ENCODE data around the gene KCNQ2. TPM values are rescaled to one million over a fixed set of nuclear protein-coding genes. Genes with fewer than 3 reads are reported as not detected.

The KCNQ2 gene
- total RNA-seq, 1 donor, result 0.36 TPM

DNA sequence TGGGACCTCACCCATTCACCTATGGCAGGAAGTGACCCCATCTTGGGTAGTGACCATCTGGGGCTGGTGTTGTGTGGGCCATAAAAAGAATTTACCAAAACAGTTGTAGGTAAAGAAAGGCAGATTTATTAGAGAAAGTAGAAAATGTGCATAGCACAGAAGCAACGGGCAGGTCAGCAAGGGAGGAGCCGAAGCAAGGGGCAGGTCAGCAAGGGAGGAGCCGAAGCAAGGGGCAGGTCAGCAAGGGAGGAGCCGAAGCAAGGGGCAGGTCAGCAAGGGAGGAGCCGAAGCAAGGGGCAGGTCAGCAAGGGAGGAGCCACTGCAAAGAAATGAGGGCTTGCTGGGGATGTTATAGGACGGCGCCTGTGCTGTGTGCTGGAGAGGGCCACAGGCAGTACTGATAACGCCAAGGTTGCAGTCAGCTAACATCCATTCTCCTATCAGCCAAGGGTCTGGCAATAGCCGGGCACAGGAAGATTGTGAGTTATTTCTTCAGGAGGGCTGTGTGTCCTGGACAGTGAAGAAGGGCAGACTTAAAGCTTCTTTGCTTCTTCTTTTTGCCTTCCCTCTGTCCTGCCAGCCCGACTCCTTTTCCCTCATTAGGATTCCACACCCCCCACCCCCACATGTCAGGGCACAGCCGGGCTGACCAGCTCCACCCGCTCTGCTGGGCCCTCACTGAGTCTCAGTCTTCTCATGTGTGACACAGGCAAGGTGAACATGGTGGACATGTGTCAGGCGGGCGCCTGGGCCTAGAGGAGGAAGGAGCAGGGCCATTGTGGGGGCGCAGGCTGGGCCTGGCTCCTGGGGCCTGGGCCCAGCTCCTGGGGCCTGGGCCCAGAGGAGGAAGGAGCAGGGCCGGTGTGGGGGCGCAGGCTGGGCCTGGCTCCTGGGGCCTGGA is 79.7 kb downstream of the KCNQ2 start:
- no peaks in the 10 kb centered on the region for H3K27me3 ChIP-seq (ENCODE audit: insufficient read depth, low read length)
- no peaks in the 10 kb centered on the region for H3K9me3 ChIP-seq (ENCODE audit: low read depth, low read length)
- H3K4me2 ChIP-seq (ENCODE audit: insufficient read depth, low read length), result no peak overlapping the region
- no peak overlapping the region for H2AFZ ChIP-seq (ENCODE audit: low read length)
- no peaks in the 10 kb centered on the region for H3K36me3 ChIP-seq (ENCODE audit: insufficient read depth, low read length)
- H3K27ac ChIP-seq (ENCODE audit: low read depth, low read length), result no peak overlapping the region
- no peaks in the 10 kb centered on the region for H3K79me2 ChIP-seq (ENCODE audit: insufficient read depth, low read length)
- no peaks in the 10 kb centered on the region for H4K20me1 ChIP-seq (ENCODE audit: insufficient read depth, low read length)
- no peak for DNase-seq (ENCODE audit: insufficient read length, low spot score, missing footprints)
- H3K4me3 ChIP-seq (ENCODE audit: insufficient read depth, low read length), result no peak overlapping the region
- H3K4me1 ChIP-seq (ENCODE audit: insufficient read depth, low read length), result no peaks in the 10 kb centered on the region
- TF ChIP-seq, protein P1, sequence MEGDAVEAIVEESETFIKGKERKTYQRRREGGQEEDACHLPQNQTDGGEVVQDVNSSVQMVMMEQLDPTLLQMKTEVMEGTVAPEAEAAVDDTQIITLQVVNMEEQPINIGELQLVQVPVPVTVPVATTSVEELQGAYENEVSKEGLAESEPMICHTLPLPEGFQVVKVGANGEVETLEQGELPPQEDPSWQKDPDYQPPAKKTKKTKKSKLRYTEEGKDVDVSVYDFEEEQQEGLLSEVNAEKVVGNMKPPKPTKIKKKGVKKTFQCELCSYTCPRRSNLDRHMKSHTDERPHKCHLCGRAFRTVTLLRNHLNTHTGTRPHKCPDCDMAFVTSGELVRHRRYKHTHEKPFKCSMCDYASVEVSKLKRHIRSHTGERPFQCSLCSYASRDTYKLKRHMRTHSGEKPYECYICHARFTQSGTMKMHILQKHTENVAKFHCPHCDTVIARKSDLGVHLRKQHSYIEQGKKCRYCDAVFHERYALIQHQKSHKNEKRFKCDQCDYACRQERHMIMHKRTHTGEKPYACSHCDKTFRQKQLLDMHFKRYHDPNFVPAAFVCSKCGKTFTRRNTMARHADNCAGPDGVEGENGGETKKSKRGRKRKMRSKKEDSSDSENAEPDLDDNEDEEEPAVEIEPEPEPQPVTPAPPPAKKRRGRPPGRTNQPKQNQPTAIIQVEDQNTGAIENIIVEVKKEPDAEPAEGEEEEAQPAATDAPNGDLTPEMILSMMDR (IDR thresholded peaks at IDR 0.05; ENCODE audit: extremely low read depth, low read depth, low read length), result no peak

DNA sequence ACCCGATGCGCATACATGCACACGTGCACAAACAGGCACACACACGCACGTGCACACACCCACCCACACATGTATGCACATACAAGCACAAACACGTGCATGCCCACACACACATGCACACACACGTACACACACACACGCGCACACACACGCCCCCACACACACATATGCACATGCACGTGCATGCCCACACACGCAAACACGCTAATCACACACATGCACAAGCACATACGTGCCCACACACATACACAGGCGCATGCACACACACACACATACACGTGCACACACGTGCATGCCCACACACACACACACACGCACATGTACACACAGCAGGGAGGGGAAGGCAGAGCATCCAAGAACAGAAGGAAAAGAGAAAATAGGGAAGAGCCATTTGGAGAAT is 84.5 kb downstream of the KCNQ2 start:
- H3K4me1 ChIP-seq (ENCODE audit: insufficient read depth, low read length), result no peaks in the 10 kb centered on the region
- no peaks in the 10 kb centered on the region for H4K20me1 ChIP-seq (ENCODE audit: insufficient read depth, low read length)
- no peak overlapping the region for H3K27ac ChIP-seq (ENCODE audit: low read depth, low read length)
- TF ChIP-seq, protein P1 (IDR thresholded peaks at IDR 0.05; ENCODE audit: extremely low read depth, low read depth, low read length), result no peak
- H3K36me3 ChIP-seq (ENCODE audit: insufficient read depth, low read length), result no peaks in the 10 kb centered on the region
- peaks cover 7% of the 10 kb centered on the region for H3K9me3 ChIP-seq (ENCODE audit: low read depth, low read length)
- H3K4me3 ChIP-seq (ENCODE audit: insufficient read depth, low read length), result no peak overlapping the region
- no peak overlapping the region for H2AFZ ChIP-seq (ENCODE audit: low read length)
- H3K79me2 ChIP-seq (ENCODE audit: insufficient read depth, low read length), result no peaks in the 10 kb centered on the region
- H3K4me2 ChIP-seq (ENCODE audit: insufficient read depth, low read length), result no peak overlapping the region
- H3K27me3 ChIP-seq (ENCODE audit: insufficient read depth, low read length), result no peaks in the 10 kb centered on the region
- DNase-seq (ENCODE audit: insufficient read length, low spot score, missing footprints), result no peak

DNA sequence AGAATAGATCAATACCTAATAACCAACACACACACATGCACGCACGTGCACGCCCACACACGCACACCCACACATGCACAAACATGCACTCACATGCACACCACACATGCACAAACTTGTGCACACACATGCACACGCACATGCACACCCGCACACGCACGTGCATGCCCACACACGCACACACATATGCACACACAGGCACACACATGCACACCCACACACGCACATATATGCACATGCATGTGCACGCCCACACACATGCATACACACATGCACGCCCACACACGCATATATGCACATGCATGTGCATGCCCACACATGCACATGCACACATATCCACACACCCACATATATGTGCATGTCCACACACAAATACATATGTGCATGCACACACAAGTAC is 85.1 kb downstream of the KCNQ2 start:
- no peak overlapping the region for H3K27ac ChIP-seq (ENCODE audit: low read depth, low read length)
- H3K79me2 ChIP-seq (ENCODE audit: insufficient read depth, low read length), result no peaks in the 10 kb centered on the region
- no peaks in the 10 kb centered on the region for H3K4me1 ChIP-seq (ENCODE audit: insufficient read depth, low read length)
- TF ChIP-seq, protein P1 (IDR thresholded peaks at IDR 0.05; ENCODE audit: extremely low read depth, low read depth, low read length), result no peak
- no peak overlapping the region for H3K4me3 ChIP-seq (ENCODE audit: insufficient read depth, low read length)
- H3K4me2 ChIP-seq (ENCODE audit: insufficient read depth, low read length), result no peak overlapping the region
- H3K36me3 ChIP-seq (ENCODE audit: insufficient read depth, low read length), result no peaks in the 10 kb centered on the region
- peaks cover 7% of the 10 kb centered on the region for H3K9me3 ChIP-seq (ENCODE audit: low read depth, low read length)
- H2AFZ ChIP-seq (ENCODE audit: low read length), result no peak overlapping the region
- H3K27me3 ChIP-seq (ENCODE audit: insufficient read depth, low read length), result no peaks in the 10 kb centered on the region
- no peaks in the 10 kb centered on the region for H4K20me1 ChIP-seq (ENCODE audit: insufficient read depth, low read length)
- DNase-seq (ENCODE audit: insufficient read length, low spot score, missing footprints), result no peak

DNA sequence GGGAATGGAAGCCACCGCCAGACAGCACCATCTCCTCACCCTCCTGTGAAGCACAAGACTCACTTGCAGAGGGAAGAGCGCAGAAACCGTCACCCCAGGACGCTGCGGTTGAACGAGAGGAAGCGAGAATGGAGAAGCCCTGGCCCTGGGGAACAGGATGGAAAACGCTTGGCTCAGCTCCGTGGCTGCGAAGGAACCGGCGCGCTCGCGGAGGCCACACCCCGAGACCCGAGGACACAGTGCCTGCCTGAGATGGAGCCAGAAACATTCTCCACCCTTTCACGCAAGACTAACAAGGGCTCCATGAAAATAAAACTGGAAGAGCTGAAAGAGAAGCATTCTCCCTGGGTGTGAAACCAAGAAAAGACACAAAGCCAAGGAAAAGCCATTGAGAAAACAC is 86.0 kb downstream of the KCNQ2 start:
- H3K79me2 ChIP-seq (ENCODE audit: insufficient read depth, low read length), result no peaks in the 10 kb centered on the region
- no peak overlapping the region for H3K4me2 ChIP-seq (ENCODE audit: insufficient read depth, low read length)
- peaks cover 7% of the 10 kb centered on the region for H3K9me3 ChIP-seq (ENCODE audit: low read depth, low read length)
- H3K4me1 ChIP-seq (ENCODE audit: insufficient read depth, low read length), result no peaks in the 10 kb centered on the region
- peaks cover 5% of the 10 kb centered on the region for H4K20me1 ChIP-seq (ENCODE audit: insufficient read depth, low read length)
- no peaks in the 10 kb centered on the region for H3K27me3 ChIP-seq (ENCODE audit: insufficient read depth, low read length)
- no peaks in the 10 kb centered on the region for H3K36me3 ChIP-seq (ENCODE audit: insufficient read depth, low read length)
- no peak for DNase-seq (ENCODE audit: insufficient read length, low spot score, missing footprints)
- H3K27ac ChIP-seq (ENCODE audit: low read depth, low read length), result no peak overlapping the region
- TF ChIP-seq, protein P1 (IDR thresholded peaks at IDR 0.05; ENCODE audit: extremely low read depth, low read depth, low read length), result no peak
- no peak overlapping the region for H3K4me3 ChIP-seq (ENCODE audit: insufficient read depth, low read length)
- no peak overlapping the region for H2AFZ ChIP-seq (ENCODE audit: low read length)

Data from osteoblast (primary cell).